WERI-Rb-1 (cell line): ENCODE results near the gene NUDT8.

ENCODE experiments used
- DNase-seq: peaks from one replicate; pipeline ENCODE4 v3.0.0-alpha.2; 2020
- H3K27ac ChIP-seq: fragments of 250-450 bp; sonication (Bioruptor Pico); 2 replicates; pipeline ENCODE4 v1.5.1; 2020; ENCODE audit warnings: mild to moderate bottlenecking, moderate library complexity
- H3K27me3 ChIP-seq: fragments of 250-450 bp; sonication (Bioruptor Pico); 2 replicates; pipeline ENCODE4 v1.5.1; 2021; ENCODE audit warnings: mild to moderate bottlenecking, low read depth, moderate library complexity; ENCODE audit not compliant: insufficient read depth, severe bottlenecking
- H3K36me3 ChIP-seq: fragments of 250-450 bp; sonication (Bioruptor Pico); 2 replicates; pipeline ENCODE4 v1.5.1; 2020; ENCODE audit warnings: mild to moderate bottlenecking, moderate library complexity
- H3K4me3 ChIP-seq: 2 replicates; pipeline ENCODE4 v1.5.1; 2011; ENCODE audit warnings: low read depth, mild to moderate bottlenecking, control low read depth, low read length
- H3K9me3 ChIP-seq: fragments of 250-450 bp; sonication (Bioruptor Pico); 2 replicates; pipeline ENCODE4 v1.5.1; 2021; ENCODE audit warnings: mild to moderate bottlenecking, moderate library complexity; ENCODE audit not compliant: severe bottlenecking
- CTCF ChIP-seq: IDR thresholded peaks from 2 replicates; pipeline ENCODE4 v1.5.1; 2011; ENCODE audit warnings: low read depth, mild to moderate bottlenecking, control low read depth, inconsistent platforms, low read length

NUDT8 gene

GRCh38 chr11:67582011-67582410 is 47.7 kb downstream of the NUDT8 start:
- no peak for TF ChIP-seq CTCF
- H3K27me3 ChIP-seq: no peaks in the 10 kb centered on the region
- no peaks in the 10 kb centered on the region for H3K9me3 ChIP-seq
- DNase-seq: no peak
- no peak overlapping the region for H3K27ac ChIP-seq
- H3K4me3 ChIP-seq: no peak overlapping the region
- no peaks in the 10 kb centered on the region for H3K36me3 ChIP-seq

- H3K36me3 ChIP-seq: no peaks in the 10 kb centered on the region
- H3K27ac ChIP-seq: no peak overlapping the region
- H3K27me3 ChIP-seq: no peaks in the 10 kb centered on the region
- no peak for TF ChIP-seq CTCF
- H3K4me3 ChIP-seq: no peak overlapping the region
- no peak for DNase-seq
- no peaks in the 10 kb centered on the region for H3K9me3 ChIP-seq
These were observed 48.3 kb downstream of the NUDT8 start for GRCh38 chr11:67581469-67581868.

DNA sequence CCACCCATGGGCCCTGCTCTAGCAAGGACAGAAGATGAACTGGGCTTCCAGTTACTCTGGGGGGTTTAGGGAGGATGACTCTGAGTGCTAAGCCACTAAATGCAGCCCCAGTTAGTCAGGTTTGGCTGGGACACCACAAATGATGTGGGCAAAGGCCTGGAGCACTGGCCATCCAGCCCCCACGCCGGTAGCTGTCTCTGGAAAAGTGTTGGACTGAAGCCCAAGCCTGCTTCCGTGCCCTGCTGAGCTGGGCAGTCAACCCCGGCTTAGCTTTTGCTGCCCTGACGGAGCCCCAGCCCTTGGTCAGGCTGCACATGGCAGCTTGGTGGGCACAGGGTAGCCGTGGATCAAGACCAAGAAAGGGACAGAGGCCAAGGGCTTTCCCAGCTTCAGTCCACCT is 51.8 kb downstream of the NUDT8 start:
- no peak overlapping the region for H3K27ac ChIP-seq
- H3K9me3 ChIP-seq: no peaks in the 10 kb centered on the region
- no peaks in the 10 kb centered on the region for H3K27me3 ChIP-seq
- no peak for DNase-seq
- no peak overlapping the region for H3K4me3 ChIP-seq
- no peaks in the 10 kb centered on the region for H3K36me3 ChIP-seq
- no peak for TF ChIP-seq CTCF
